Measurements from ENCODE around the gene SMIM10L1.

The SMIM10L1 gene

DNA sequence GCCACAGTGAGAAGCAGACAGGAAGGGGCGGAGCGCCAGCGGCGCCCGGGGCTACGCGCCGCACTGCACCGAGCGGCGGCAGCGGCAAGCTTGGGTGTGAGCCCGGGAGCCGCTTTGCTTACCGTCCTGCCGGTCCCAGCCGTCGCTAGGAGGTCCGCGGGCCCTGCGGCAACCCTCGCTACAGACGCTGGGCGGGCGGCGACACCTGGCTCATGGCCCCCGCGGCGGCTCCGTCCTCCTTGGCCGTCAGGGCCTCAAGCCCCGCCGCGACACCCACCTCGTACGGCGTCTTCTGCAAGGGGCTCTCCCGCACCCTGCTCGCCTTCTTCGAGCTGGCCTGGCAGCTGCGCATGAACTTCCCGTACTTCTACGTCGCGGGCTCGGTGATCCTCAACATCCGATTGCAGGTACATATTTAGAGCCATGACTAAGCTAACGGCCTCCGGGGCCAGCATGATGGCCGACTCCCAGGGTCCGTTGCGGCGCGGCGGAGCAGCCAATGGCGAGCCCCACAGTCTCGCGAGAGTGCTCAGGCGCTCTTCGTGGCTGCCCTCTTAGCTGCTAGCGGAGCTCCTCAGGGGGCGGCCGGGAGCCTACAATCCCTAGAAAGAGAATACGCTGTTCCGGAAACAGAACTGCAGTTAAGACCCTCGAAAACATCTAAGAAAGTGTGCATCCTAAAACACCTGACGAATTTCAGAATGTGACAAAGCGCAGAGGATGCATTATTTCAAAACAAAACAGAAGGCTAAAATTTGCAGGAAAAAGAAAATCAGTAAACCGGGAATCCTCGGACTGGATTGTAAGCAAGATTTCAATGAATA, at the start of gene SMIM10L1:
Gene SMIM10L1 (plus strand): TSS at position 50 of the 824 bp plus-strand sequence. CDS start 163 bp downstream, at position 213.
- peak; percentile 24 to 91 (median 79) for DNase-seq

DNA sequence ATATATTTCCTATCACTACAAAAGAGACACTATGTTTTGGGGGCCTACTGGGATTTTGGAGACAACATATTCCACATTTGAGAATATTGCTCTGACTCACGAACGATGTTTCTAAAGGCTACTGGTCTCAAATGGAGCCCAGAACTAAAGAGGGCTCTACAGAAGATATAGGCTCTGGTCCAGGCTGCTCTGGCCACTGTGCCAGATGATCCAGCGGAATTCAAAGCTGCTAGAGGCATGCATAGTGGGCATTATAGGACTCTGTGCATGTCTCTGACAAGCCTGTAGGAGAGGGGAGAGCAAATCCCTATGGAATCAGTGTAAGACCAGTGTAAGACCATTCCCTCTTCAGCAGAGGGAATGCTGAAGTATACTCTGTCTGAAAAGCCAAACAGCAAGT, 40.6 kb upstream of the SMIM10L1 start:
- DNase-seq: no peak

DNA sequence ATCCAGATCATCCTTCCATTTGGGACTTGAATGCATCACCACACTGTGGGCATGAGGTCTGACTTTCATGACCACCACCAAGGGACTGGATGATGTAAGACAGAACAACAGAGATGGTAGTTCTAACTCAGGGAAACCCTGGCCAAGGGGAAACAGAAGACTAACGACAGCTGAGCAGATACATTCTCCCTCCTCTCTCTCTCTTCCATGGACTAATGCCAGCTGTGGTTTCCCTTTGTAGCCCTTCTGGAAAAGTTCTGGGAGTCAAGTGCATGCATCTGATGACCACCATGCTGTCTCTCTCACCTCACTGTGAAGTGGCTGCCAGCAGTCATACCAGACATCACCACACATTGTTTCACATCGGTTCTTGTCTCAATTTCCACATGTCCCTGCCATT, 40.0 kb upstream of the SMIM10L1 start:
- no peak for DNase-seq

DNA sequence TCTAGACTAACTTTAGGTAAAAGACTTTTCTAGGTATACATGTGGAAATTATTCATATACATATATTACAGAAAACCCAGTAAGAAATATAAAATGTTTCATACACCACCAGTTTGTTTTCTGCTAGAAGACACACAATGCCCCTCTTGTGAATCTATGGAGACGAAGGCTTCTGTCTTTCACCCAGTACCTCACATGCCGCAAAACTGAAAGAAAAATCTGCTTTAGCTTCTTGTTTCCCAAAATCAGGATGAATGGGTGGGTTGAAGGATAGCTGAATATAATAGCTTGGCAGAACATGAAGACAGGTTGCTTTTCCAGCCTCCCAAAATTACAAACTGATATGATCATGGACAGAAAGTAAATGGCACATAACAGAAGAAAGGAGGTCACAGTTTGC, 37.8 kb upstream of the SMIM10L1 start:
- DNase-seq: no peak

GRCh38 chr12:11133816-11134215, 37.2 kb upstream of the SMIM10L1 start:
- no peak for DNase-seq

GRCh38 chr12:11134305-11134704, 36.7 kb upstream of the SMIM10L1 start, which contains the start of gene TAS2R30:
Gene TAS2R30 (minus strand): TSS chr12:11134644. CDS start chr12:11134244, 400 bp downstream.
- no peak for DNase-seq

- no peak for DNase-seq
Measured at GRCh38 chr12:11136075-11136474, 34.9 kb upstream of the SMIM10L1 start.

DNA sequence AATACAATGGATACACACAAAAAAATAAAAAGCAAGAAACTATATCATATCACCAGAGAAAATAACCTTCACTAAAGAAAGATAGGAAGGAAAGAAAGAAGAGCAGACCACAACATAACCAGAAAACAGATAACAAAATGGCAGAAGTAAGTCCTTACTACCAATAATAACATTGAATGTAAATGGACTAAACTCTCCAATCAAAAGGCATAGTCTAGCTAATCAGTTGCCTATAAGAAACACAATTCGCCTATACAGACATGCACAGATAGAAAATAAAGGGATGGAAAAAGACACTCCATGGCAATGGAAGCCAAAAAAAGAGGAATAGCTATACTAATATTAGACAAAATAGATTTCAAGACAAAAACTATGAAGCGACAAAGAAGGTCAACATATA, 27.6 kb upstream of the SMIM10L1 start:
- DNase-seq: no peak

GRCh38 chr12:11144297-11144696, 26.7 kb upstream of the SMIM10L1 start:
- DNase-seq: no peak

GRCh38 chr12:11147420-11147819, 23.6 kb upstream of the SMIM10L1 start:
- no peak for DNase-seq

- DNase-seq: no peak
Measured at GRCh38 chr12:11150832-11151231, 20.2 kb upstream of the SMIM10L1 start.

- no peak for DNase-seq
Measured at GRCh38 chr12:11152725-11153124, 18.3 kb upstream of the SMIM10L1 start.

DNA sequence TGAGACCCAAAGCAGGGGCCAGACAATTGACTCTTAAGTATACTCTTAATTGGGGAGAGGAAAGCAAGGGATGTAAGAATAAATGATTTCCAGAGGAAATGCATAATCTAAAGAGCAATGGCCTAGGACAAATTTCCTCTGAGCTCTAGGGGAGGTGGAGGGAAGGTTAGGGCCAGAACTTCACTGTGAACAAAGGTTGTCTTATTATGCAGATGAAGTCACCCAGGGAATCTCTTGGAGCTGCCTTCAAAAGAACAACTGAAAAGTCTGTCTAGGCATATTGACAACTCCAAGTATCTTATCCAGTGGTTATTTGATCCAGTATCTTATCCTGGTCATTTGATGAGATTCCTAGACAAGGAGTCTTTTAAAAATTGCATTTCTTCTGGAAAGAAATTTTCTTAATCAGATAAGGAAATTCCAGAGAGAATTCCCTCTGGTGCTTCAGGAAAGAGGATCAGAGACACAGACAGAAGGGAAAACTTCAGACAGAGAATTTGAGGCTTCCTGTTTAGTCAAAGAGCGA, 16.5 kb upstream of the SMIM10L1 start:
- DNase-seq: no peak

DNA sequence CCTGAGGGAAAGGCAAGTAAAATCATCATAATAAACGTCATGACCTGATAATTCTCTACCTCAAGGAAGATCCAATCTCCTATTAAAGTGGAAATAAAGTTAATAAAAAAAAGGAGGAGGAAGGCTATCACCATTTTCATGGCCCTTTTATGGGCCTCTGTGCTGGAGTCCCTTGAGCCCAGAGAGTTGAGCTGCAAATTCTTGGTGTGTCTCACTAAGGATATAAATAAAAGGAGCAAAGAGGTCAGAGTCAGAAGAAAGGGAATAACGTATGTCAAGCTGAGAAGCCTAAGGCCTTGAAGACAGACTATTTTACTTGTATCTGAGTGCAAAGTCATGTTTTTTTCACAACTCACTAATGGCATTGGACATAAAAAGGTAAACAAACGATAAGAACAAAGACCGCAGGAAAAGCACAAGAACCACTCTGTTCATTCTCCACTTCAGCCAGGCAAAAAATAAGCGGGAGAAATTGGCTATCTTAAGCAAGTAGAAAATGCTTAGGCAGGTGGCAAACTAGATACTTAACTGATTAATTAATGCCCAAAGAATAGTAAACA, 12.0 kb upstream of the SMIM10L1 start:
- no peak for DNase-seq

DNA sequence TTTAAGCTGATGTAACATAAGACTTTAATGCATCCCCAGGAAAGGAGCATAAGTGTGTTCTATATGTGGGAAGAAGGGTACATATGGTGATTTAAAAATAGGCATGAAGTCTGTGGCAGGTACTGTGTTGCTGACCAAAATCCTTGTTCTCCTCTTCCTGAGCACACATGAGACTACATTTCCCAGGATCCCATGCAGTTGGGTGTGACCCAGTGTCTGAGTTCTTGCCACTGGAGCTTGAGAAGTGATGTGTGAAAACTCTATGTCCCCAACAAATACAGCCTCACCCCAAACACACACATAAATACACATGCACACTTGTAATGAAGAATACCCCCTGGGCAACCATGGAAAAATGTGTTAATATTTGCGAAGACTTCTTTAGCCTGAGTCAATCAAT, 8.5 kb upstream of the SMIM10L1 start:
- no peak for DNase-seq

- no peak for DNase-seq
Measured at GRCh38 chr12:11164384-11164783, 6.6 kb upstream of the SMIM10L1 start.

GRCh38 chr12:11166300-11166699, 4.7 kb upstream of the SMIM10L1 start:
- no peak for DNase-seq

GRCh38 chr12:11170810-11171144, 217 bp upstream of the SMIM10L1 start:
- no peak for DNase-seq

- peak in 1 of 51 donors; percentile 39 for DNase-seq
Measured at GRCh38 chr12:11171969-11172675, 1.1 kb downstream of the SMIM10L1 start.

DNA sequence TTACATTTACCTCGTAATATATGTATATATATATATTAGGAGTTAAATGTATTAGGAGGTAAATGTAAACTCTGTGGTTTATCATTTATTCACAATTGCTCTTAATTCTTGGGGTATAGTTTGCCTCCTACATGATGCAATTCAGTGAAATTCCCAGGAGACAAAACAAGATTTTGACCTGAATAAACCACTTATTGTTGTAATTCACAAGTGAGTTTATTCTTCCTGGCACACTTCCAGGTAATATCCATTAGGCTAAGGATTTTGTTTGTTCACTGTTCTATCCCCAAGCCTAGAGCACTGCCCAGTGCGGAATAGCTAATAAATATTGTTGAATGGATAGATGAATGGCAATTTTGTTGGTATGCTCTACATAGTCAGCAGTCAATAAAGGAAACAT, 3.0 kb downstream of the SMIM10L1 start:
- no peak for DNase-seq

GRCh38 chr12:11178250-11178649, 7.3 kb downstream of the SMIM10L1 start:
- DNase-seq: no peak

DNA sequence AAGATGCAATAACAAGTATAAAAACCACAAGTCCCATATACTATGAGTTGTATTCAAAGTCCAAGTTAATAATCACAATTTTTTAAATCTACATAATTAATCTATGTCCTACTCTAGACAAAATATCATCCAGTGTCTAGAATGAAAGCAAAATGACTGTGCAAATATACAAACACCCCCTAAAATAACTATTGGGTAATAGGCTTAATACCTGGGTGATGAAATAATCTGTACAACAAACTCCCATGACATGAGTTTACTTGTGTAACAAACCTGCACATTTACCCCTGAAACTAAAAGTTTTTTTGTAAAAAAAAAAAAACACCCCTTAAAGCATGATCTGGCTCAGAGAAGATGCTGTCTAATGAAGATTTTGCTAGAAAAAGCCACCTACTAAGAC, 11.5 kb downstream of the SMIM10L1 start:
- no peak for DNase-seq

Measured in hypothalamus (tissue), 51 donors.